H1 (cell line): ENCODE results near the gene KIF5C. TPM values are rescaled to one million over a fixed set of nuclear protein-coding genes. Genes with fewer than 3 reads are reported as not detected.
A peak's percentile ranks its signal among the peaks of the same experiment; 100 is the strongest.

Experiments used
- CTCF ChIA-PET: fragments of 300-600 bp; sonication (Branson Sonifier 250); formaldehyde crosslinking; loops from one replicate; lab custom pipeline; 2021; ENCODE audit not compliant: partially characterized antibody; lab: Charles Lee
- POLR2A ChIA-PET: fragments of 300-600 bp; sonication (Branson Sonifier 250); formaldehyde crosslinking; loops from one replicate; lab custom pipeline; 2021; ENCODE audit warnings: inconsistent platforms; ENCODE audit not compliant: partially characterized antibody; lab: Charles Lee
- DNase-seq, 2 experiments: peaks; one replicate each; pipeline versions ENCODE4 v3.0.0 to v3.0.0-alpha.2; 2010 to 2022; ENCODE audit warnings: low spot score in 2 of 2, low read depth in 1 of 2, mixed read lengths in 1 of 2
- FAIRE-seq: peaks from 2 replicates; lab custom pipeline; 2011; peaks lifted over from hg19 to GRCh38; lab: Jason Lieb, UNC
- H2AFZ ChIP-seq: 2 replicates; pipeline ENCODE4 v1.8.1; 2012; ENCODE audit warnings: low read length, inconsistent platforms
- H2AK5ac ChIP-seq: 2 replicates; pipeline ENCODE4 v1.6.1; 2013; ENCODE audit warnings: low read depth, low read length
- H2BK120ac ChIP-seq: replicated peaks from 2 replicates; pipeline ENCODE3; 2013; ENCODE audit warnings: low read depth, low read length, inconsistent platforms
- H2BK12ac ChIP-seq: 2 replicates; pipeline ENCODE4 v1.6.1; 2013; ENCODE audit warnings: low read depth, low read length
- H2BK15ac ChIP-seq: 2 replicates; pipeline ENCODE4 v1.6.1; 2013; ENCODE audit warnings: low read length
- H2BK20ac ChIP-seq: 2 replicates; pipeline ENCODE4 v1.6.1; 2013; ENCODE audit warnings: low read length
- H2BK5ac ChIP-seq: 2 replicates; pipeline ENCODE4 v1.6.1; 2013; ENCODE audit warnings: low read depth, low read length
- H3K14ac ChIP-seq: 2 replicates; pipeline ENCODE4 v1.6.1; 2013; ENCODE audit warnings: inconsistent platforms; ENCODE audit not compliant: insufficient read length
- H3K18ac ChIP-seq: 2 replicates; pipeline ENCODE4 v1.6.1; 2013; ENCODE audit warnings: low read length; ENCODE audit errors: extremely low read depth
- H3K23ac ChIP-seq: 2 replicates; pipeline ENCODE4 v1.6.1; 2013; ENCODE audit warnings: inconsistent platforms; ENCODE audit not compliant: insufficient read length
- H3K23me2 ChIP-seq: 2 replicates; pipeline ENCODE4 v1.6.1; 2013; ENCODE audit warnings: low read depth, low read length
- H3K27ac ChIP-seq: 2 replicates; pipeline ENCODE4 v1.6.1; 2011; ENCODE audit warnings: low read depth, low read length, inconsistent platforms
- H3K27me3 ChIP-seq, 4 experiments: replicated peaks in 1 of 4; 1 replicate in 1 of 4; 2 replicates in 3 of 4; pipeline versions ENCODE4 v1.6.1 to v1.8.1; 2011 to 2013; ENCODE audit warnings: low read length in 3 of 4, mild to moderate bottlenecking in 3 of 4, inconsistent platforms in 2 of 4, mixed read lengths in 2 of 4, moderate library complexity in 1 of 4; ENCODE audit not compliant: control insufficient read depth in 3 of 4, insufficient read depth in 3 of 4; ENCODE audit errors: extremely low read depth in 1 of 4
- H3K36me3 ChIP-seq, 4 experiments: 2 replicates each; pipeline versions ENCODE4 v1.6.1 to v1.8.1; 2011 to 2013; ENCODE audit warnings: mild to moderate bottlenecking in 4 of 4, low read length in 3 of 4, moderate library complexity in 2 of 4, control low read depth in 1 of 4, inconsistent platforms in 1 of 4; ENCODE audit not compliant: insufficient read depth in 4 of 4, control insufficient read depth in 2 of 4
- H3K4ac ChIP-seq: replicated peaks from 2 replicates; pipeline ENCODE3; 2013; ENCODE audit warnings: low read length, low read depth, mixed read lengths, inconsistent platforms; ENCODE audit not compliant: insufficient read length
- H3K4me1 ChIP-seq, 4 experiments: replicated peaks in 1 of 4; 1 replicate in 1 of 4; 2 replicates in 3 of 4; pipeline versions ENCODE4 v1.6.1 to v1.8.1; 2011 to 2013; ENCODE audit warnings: low read length in 3 of 4, inconsistent platforms in 2 of 4, mixed read lengths in 1 of 4; ENCODE audit not compliant: insufficient read depth in 4 of 4, control insufficient read depth in 3 of 4
- H3K4me2 ChIP-seq, 2 experiments: 2 replicates each; pipeline versions ENCODE4 v1.6.1 to v1.8.1; 2011 to 2013; ENCODE audit warnings: low read depth in 2 of 2, low read length in 2 of 2, control low read depth in 1 of 2, inconsistent platforms in 1 of 2, mild to moderate bottlenecking in 1 of 2; ENCODE audit not compliant: insufficient read depth in 1 of 2
- H3K4me3 ChIP-seq, 4 experiments: fragments of 200-600, 300-600 bp in 1 of 4; sonication (generic), shearing (Covaris generic), sonication (Bioruptor Twin) in 1 of 4; 2 replicates each; pipeline versions ENCODE4 v1.5.1 to v1.8.1; 2011 to 2016; ENCODE audit warnings: low read length in 4 of 4, low read depth in 3 of 4, control low read depth in 2 of 4, inconsistent platforms in 2 of 4, mild to moderate bottlenecking in 2 of 4, mixed read lengths in 1 of 4, moderate library complexity in 1 of 4; ENCODE audit not compliant: insufficient read depth in 2 of 4; ENCODE audit errors: extremely low read depth in 1 of 4
- H3K56ac ChIP-seq: replicated peaks from 2 replicates; pipeline ENCODE3; 2013; ENCODE audit warnings: low read depth, mild to moderate bottlenecking, mixed read lengths, low read length, inconsistent platforms; ENCODE audit not compliant: insufficient read length
- H3K79me1 ChIP-seq: 2 replicates; pipeline ENCODE4 v1.6.1; 2013; ENCODE audit warnings: low read depth, low read length, control low read depth
- H3K79me2 ChIP-seq, 2 experiments: 2 replicates each; pipeline versions ENCODE4 v1.6.1 to v1.8.1; 2012 to 2013; ENCODE audit warnings: low read length in 2 of 2, mild to moderate bottlenecking in 2 of 2, inconsistent platforms in 1 of 2; ENCODE audit not compliant: insufficient read depth in 2 of 2, control insufficient read depth in 1 of 2
- H3K9ac ChIP-seq, 4 experiments: replicated peaks in 1 of 4; 1 replicate in 1 of 4; 2 replicates in 3 of 4; pipeline versions ENCODE4 v1.6.1 to v1.8.1; 2011 to 2013; ENCODE audit warnings: low read depth in 3 of 4, low read length in 3 of 4, control low read depth in 2 of 4, mild to moderate bottlenecking in 2 of 4, moderate library complexity in 2 of 4, inconsistent platforms in 1 of 4; ENCODE audit errors: extremely low read depth in 1 of 4
- H3K9me3 ChIP-seq, 2 experiments: 2 replicates each; pipeline versions ENCODE4 v1.6.1 to v1.8.1; 2012 to 2013; ENCODE audit warnings: mild to moderate bottlenecking in 2 of 2, moderate library complexity in 2 of 2, control low read depth in 1 of 2, inconsistent platforms in 1 of 2, low read depth in 1 of 2, low read length in 1 of 2, mixed read lengths in 1 of 2; ENCODE audit not compliant: insufficient read depth in 2 of 2
- H4K20me1 ChIP-seq, 2 experiments: replicated peaks in 1 of 2; 2 replicates each; pipeline versions ENCODE3 to v1.8.1; 2011 to 2013; ENCODE audit warnings: inconsistent platforms in 2 of 2, low read length in 2 of 2, mild to moderate bottlenecking in 1 of 2; ENCODE audit not compliant: insufficient read depth in 2 of 2, control insufficient read depth in 1 of 2
- H4K5ac ChIP-seq: 2 replicates; pipeline ENCODE4 v1.6.1; 2013; ENCODE audit warnings: low read length, low read depth, mixed read lengths, inconsistent platforms; ENCODE audit not compliant: insufficient read length
- H4K8ac ChIP-seq: 2 replicates; pipeline ENCODE4 v1.8.0; 2013; ENCODE audit warnings: mild to moderate bottlenecking, moderate library complexity, low read length, inconsistent platforms; ENCODE audit not compliant: insufficient read depth; ENCODE audit errors: extremely low read depth
- H4K91ac ChIP-seq: replicated peaks from 2 replicates; pipeline ENCODE3; 2013; ENCODE audit warnings: low read length, mixed read lengths, inconsistent platforms; ENCODE audit not compliant: insufficient read length
- BRCA1 ChIP-seq: IDR thresholded peaks from 2 replicates; pipeline ENCODE4 v1.6.1; 2012; ENCODE audit warnings: low read depth, low read length, improper control_type of control experiment
- CEBPB ChIP-seq: IDR thresholded peaks from 2 replicates; pipeline ENCODE4 v1.6.1; 2012; ENCODE audit warnings: low read depth, low read length
- CHD1 ChIP-seq: IDR thresholded peaks from 2 replicates; pipeline ENCODE4 v1.6.1; 2012; ENCODE audit warnings: low read depth, low read length, improper control_type of control experiment
- FOSL1 ChIP-seq: IDR thresholded peaks from 2 replicates; pipeline ENCODE4 v1.6.1; 2011; ENCODE audit warnings: mild to moderate bottlenecking, low read depth, low read length, moderate library complexity; ENCODE audit not compliant: insufficient read depth
- GABPA ChIP-seq: IDR thresholded peaks from 2 replicates; pipeline ENCODE4 v1.6.1; 2011; ENCODE audit warnings: mild to moderate bottlenecking, low read length, moderate library complexity, borderline replicate concordance; ENCODE audit not compliant: insufficient read depth
- KDM1A ChIP-seq: fragments of 200-600, 300-600 bp; sonication (generic); IDR thresholded peaks from 2 replicates; pipeline ENCODE4 v1.7.1; 2016; ENCODE audit warnings: mild to moderate bottlenecking, low read length, borderline replicate concordance
- KDM5A ChIP-seq: fragments of 200-600 bp; IDR thresholded peaks from 2 replicates; pipeline ENCODE4 v1.7.1; 2012; ENCODE audit warnings: mild to moderate bottlenecking, low read length, inconsistent platforms, mixed read lengths
- NANOG ChIP-seq: IDR thresholded peaks from 2 replicates; pipeline ENCODE4 v1.6.1; 2011; ENCODE audit warnings: low read length, low read depth, mild to moderate bottlenecking, inconsistent platforms; ENCODE audit not compliant: insufficient read depth, poor library complexity, severe bottlenecking
- POLR2A ChIP-seq, 2 experiments: IDR thresholded peaks; 1 replicate in 1 of 2; 2 replicates in 1 of 2; pipeline ENCODE4 v1.6.1; 2011; ENCODE audit warnings: low read depth in 2 of 2, low read length in 2 of 2, mild to moderate bottlenecking in 2 of 2; ENCODE audit errors: control extremely low read depth in 1 of 2
- SIN3A ChIP-seq, 2 experiments: IDR thresholded peaks in 1 of 2; conservative IDR thresholded peaks in 1 of 2; 2 replicates each; pipeline ENCODE4 v1.6.1; 2011 to 2012; ENCODE audit warnings: low read length in 2 of 2, improper control_type of control experiment in 1 of 2, low read depth in 1 of 2, mild to moderate bottlenecking in 1 of 2
- SIRT6 ChIP-seq: IDR thresholded peaks from one replicate; pipeline ENCODE4 v1.7.1; 2012; ENCODE audit warnings: low read length, inconsistent platforms
- SP1 ChIP-seq: IDR thresholded peaks from 2 replicates; pipeline ENCODE4 v1.6.1; 2011; ENCODE audit warnings: low read depth, low read length
- TBP ChIP-seq: IDR thresholded peaks from 2 replicates; pipeline ENCODE4 v1.6.1; 2011; ENCODE audit warnings: low read depth, low read length, improper control_type of control experiment
- WGBS, 2 experiments: shearing (Covaris generic) in 1 of 2; methylation state at CpG; one replicate each; pipeline versions ENCODE4 v1.1.6 to v1.1.7; 2013 to 2015; ENCODE audit warnings: low lambda C conversion rate in 2 of 2, mixed read lengths in 2 of 2, inconsistent platforms in 1 of 2, low coverage in 1 of 2, missing lambda C conversion rate in 1 of 2; ENCODE audit not compliant: insufficient replicate concordance in 2 of 2, insufficient coverage in 1 of 2, insufficient read length in 1 of 2; ENCODE audit errors: extremely low coverage in 1 of 2, missing lambda C conversion rate in 1 of 2; 5-methylcytosine and 5-hydroxymethylcytosine counted together
- polyA plus RNA-seq, 7 experiments: library from polyadenylated mRNA; depleted of rRNA in 3 of 7; stranded (reverse) in 5 of 7; unstranded in 2 of 7; fragments of >200 nt in 5 of 7; fragments of 200-250 nt in 2 of 7; gene quantifications; 1 replicate in 5 of 7; 2 replicates in 1 of 7; 4 replicates in 1 of 7; pipeline versions ENCODE4 v1.2.1 to v1.2.3, GENCODE V29; 2011 to 2013; ENCODE audit warnings: missing spikeins in 2 of 7, mixed read lengths in 2 of 7
- total RNA-seq: library from RNA; stranded (reverse); fragmentation: NEBNext Ultra II Directional; extraction: Animal tissue kit (Norgen Biotek cat#: 25700); gene quantifications from 2 replicates; pipeline ENCODE4 v1.2.1, GENCODE V29; 2021
- TF ChIP-seq, protein P1 (sequence below): IDR thresholded peaks from 2 replicates; pipeline ENCODE4 v1.6.1; 2011; ENCODE audit warnings: low read length, improper control_type of control experiment

The KIF5C gene
- total and polyA plus RNA-seq, 2 of the 8 experiments (the other 6 are each of a cell fraction or from before 2014, with no cell fraction given) = 16.3 to 66.4 TPM

DNA sequence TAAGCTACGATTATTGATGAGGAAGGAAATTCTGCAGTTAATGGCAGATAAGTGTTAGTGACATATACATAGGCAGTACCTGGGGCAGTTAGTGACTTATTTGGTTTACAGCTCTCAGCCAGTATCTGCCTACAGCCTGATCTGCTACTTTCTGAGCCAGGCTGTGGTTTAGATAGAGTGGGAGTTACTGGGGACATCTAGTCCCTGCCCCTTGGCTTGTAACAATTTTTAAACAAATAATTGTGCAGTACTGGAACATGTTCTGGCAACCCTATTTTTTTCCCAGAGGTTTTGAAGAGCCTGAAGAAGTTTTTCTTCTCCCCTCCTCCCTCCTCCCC lies 2.3 kb downstream of the KIF5C start:
- Histone ChIP-seq H2BK5ac (no peak overlapping the region), H3K4me3 (peak overlapping the region in 3 of 4 experiments; percentile 65 to 67 (median 66); a peak in 3 of 8 replicates), H3K14ac (no peak overlapping the region), H3K9me3 (peaks cover 5 to 7% of the 10 kb centered on the region in 2 experiments; a peak in 1 of 4 replicates), H2BK15ac (no peak overlapping the region), H3K4me2 (peak overlapping the region; percentile 87; a peak in 2 of 4 replicates), H3K27me3 (peaks cover 0 to 9% (median 7%) of the 10 kb centered on the region in 4 experiments; a peak in 3 of 7 replicates), H3K18ac (no peak overlapping the region), H3K23ac (no peak overlapping the region), H3K23me2 (peaks cover 11% of the 10 kb centered on the region), H3K79me1 (no peaks in the 10 kb centered on the region), H4K91ac (no peak overlapping the region), H4K5ac (no peak overlapping the region), H3K79me2 (peaks cover 0 to 31% of the 10 kb centered on the region in 2 experiments; a peak in 3 of 4 replicates), H3K4me1 (peaks cover 0 to 6% (median 2%) of the 10 kb centered on the region in 4 experiments; a peak in 5 of 7 replicates), H4K8ac (no peak overlapping the region), H2BK20ac (no peak overlapping the region), H2AFZ (no peak overlapping the region), H3K36me3 (peaks cover 0 to 2% (median 0%) of the 10 kb centered on the region in 4 experiments; a peak in 2 of 8 replicates), H2BK12ac (no peak overlapping the region), H3K4ac (no peak overlapping the region), H2BK120ac (no peak overlapping the region), H4K20me1 (peaks cover 10% of the 10 kb centered on the region in 2 experiments), H3K27ac (no peak overlapping the region), H3K56ac (no peak overlapping the region), H2AK5ac (no peak overlapping the region), H3K9ac (no peak overlapping the region)
- POLR2A ChIA-PET = interaction anchor here (0.8 to 1.4 kb wide), 2 partner anchors 29 to 64 kb away, joined by 3 read pairs; no protein-coding TSS in a partner anchor
- CTCF ChIA-PET = interaction anchor here (0.8 to 1.4 kb wide), 2 partner anchors 9 to 12 kb away, joined by 3 to 4 read pairs; no protein-coding TSS in a partner anchor
- DNase-seq = no peak
- no peak for FAIRE-seq
- 88% methylated on average over 1 of the region's 1 CpG; no CpG with 5 or more reads in 1 of the 2 experiments for WGBS, 2 experiments
- no peak for TF ChIP-seq TBP
- no peak for TF ChIP-seq GABPA
- no peak for TF ChIP-seq NANOG
- TF ChIP-seq CEBPB = no peak
- TF ChIP-seq SP1 = no peak
- no peak for TF ChIP-seq KDM1A
- TF ChIP-seq, protein P1, sequence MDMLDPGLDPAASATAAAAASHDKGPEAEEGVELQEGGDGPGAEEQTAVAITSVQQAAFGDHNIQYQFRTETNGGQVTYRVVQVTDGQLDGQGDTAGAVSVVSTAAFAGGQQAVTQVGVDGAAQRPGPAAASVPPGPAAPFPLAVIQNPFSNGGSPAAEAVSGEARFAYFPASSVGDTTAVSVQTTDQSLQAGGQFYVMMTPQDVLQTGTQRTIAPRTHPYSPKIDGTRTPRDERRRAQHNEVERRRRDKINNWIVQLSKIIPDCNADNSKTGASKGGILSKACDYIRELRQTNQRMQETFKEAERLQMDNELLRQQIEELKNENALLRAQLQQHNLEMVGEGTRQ = no peak
- TF ChIP-seq SIRT6 = no peak
- TF ChIP-seq SIN3A (conservative IDR thresholded peaks at IDR 0.05 in 1 of 2, IDR thresholded peaks at IDR 0.05 in 1 of 2; ENCODE audit: low read depth in 1 of 2, low read length in 2 of 2) = no peak
- no peak for TF ChIP-seq BRCA1
- no peak for TF ChIP-seq POLR2A (IDR thresholded peaks at IDR 0.05; ENCODE audit: control extremely low read depth in 1 of 2, low read depth in 2 of 2, low read length in 2 of 2)
- no peak for TF ChIP-seq FOSL1
- TF ChIP-seq CHD1 = no peak
- no peak for TF ChIP-seq KDM5A
